Activated CD4-positive, alpha-beta T cell treated with anti-CD3 and anti-CD28 coated beads, Interleukin-2, Interleukin-6, amounts not matched to agents 100 ng/mL and 50 ng/mL, durations not matched to agents 16 hours and 8 hours (primary cell): Measurements from ENCODE around the gene RFFL.
A peak's percentile ranks its signal among the peaks of the same experiment; 100 is the strongest.

Experiments used
- DNase-seq: peaks from one replicate; pipeline ENCODE4 v3.0.0-alpha.2; 2020

Gene RFFL

DNA sequence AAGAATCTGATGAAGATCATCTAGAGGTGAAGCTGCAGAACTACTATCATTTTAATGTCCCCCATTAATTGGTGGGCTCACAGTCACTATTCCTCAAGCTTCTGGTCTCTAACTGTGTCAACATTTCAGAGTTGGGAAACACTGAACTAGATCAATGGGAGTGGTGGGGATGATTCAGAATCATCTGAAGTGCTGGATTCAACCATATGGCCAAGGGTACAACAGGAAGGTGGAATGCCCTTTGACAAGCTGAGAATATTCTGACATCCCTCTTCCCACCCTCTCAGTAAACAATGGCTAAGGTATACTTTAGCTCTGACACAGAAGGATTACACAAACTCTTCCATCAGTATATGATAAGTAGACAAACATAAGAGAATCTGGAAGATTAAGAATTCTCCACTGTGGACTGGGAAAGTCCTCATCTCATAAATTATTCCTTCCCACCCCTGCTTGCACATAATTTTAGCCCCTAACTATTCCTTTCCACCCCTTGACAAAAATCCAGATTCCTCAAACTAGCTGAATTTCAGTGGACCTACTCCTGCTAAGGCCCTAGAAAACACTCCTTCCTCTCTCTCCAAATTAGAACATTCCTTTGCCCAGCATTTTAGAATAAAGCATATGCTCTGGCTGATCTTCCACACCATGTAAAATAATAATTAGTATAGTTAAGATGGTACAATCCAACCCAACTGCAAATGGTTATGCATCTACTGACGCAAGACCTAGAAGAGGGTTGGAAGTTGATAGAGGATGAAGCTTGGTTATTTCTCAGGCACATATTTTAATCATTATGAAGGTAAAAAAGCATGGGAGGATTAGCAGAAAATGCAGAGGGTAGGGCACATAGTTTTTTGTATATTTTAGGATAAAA is 16.3 kb upstream of the RFFL start:
- DNase-seq: no peak

DNA sequence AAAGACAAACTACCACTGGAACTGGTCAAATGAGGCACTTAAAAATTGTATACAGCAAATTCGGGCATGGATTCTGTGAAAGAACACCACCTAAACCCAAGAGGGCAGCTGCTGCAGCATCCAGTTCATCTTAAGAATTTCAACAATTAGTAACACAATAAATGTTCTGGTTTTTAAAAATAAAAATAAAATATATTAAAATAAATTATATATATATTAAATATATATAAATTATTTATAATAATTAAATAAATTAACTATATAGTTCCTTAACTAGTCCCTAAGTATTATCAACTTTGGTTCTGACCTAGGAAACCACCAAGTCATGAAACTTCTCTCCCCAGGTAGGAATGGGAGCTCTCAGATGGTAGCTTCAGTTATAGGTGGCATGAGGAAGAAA is 13.4 kb upstream of the RFFL start:
- DNase-seq: no peak

DNA sequence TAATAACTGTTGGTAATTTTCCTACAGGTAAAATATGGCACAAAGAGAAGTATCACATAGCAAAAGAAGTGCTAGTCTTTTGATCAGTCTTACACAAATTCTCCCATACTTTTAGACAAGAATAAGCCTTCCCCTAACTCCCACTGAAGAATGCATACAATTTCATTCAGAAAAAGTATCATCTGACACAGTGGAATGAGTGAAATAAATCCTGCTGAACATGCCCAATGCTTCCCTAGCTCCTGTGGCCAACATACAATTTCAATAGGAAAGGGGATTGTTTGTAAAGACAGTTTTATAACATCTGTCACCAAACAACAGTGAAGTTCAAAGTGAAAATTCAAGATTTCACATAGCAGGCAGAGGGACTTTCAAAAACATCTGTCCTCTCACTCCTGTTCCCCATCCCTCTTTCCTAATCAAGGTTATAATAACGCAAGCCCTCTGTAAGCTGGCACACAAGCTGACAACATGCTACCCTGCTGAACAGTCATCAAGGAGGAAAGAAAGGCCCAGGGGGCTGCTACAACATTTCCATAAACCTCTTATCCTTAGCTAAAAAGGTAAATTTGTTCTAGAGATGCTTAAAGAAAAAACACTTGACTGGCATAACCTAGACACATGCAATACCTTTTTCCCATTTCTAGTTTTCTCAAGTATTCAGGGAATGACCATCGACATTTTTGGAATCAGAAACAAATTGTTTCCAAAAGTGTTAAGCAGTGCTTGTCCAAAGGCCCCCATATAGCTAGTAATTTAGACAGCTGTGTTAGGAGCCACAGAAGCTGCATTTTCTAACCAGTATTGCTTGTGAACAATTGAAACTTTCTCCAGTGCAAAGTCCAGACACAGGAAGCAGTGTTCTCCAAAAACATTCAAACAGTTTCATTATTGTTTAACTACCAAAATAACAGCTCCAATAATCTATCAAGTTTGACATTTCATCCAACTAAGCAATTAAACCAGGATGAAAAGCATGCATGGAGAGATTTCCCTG is 11.5 kb upstream of the RFFL start:
- no peak for DNase-seq

DNA sequence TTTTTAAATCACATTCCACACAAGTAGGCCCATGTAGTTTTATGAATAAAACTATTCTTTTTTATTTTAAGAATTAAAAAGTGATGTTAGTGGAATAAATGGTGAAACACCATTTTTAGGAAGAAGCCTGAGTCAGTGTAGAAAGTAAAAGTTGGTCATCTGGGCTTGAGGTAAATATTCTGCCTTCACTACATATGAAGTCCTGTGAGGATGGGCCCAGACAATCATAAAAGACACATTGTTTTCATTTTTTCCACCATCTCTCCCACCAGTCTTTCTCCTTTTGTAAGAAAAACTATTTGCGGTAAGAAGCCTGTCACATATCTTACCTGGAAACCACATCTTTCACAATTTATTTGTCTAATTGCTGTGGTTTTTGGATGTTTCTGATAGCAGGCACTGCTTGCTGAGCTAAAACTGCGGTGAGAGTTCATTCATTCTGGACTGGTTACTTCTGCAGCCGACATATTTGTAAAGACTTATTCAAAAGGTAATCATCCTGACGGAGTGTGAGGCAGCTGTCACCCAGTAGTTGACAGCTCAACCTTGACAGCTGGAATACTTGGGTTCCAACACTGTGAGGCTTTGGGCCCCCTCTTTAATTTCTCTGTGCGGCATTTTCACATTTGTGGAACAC is 10.6 kb upstream of the RFFL start:
- peak; percentile 75 for DNase-seq

DNA sequence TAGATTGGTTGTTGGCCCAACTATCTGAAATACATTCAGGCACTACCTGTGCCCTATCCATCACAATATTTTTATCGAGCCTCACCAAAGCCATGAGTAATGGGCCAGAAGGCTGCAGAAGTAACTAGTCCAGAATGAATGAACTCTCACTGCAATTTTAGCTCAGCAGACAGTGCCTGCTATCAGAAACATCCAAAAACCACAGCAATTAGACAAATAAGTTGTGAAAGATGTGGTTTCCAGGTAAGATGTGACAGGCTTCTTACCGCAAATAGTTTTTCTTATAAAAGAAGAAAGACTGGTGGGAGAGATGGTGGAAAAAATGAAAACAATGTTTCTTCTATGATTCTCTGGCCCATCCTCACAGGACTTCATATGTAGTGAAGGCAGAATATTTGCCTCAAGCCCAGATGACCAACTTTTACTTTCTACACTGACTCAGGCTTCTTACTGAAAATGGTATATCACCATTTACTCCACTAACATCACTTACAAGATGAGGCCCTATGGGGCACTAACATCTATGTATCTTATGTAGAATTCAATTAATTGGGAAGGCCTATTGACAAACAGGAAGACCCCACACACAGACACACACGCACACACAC is 9.8 kb upstream of the RFFL start:
- peak; percentile 76 for DNase-seq

DNA sequence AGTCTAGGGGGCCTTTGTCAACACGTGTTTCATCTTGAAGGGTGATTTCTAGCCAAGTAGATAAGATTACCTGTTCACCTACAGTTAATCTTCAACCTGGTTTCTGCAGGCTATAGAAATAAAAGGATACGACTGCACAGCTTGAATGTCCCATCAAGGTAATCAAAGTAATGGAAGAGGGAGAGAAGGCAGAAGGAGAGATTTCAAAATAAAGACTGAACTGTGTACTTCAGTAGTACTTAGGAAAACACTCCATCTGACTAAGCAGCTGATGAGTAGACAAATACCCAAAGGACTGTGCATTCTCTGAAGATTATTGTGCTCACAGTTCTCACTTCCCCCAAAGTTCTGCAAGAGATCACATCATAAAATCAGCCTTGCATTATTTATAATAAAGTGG is 5.8 kb upstream of the RFFL start:
- DNase-seq: peak; percentile 41

DNA sequence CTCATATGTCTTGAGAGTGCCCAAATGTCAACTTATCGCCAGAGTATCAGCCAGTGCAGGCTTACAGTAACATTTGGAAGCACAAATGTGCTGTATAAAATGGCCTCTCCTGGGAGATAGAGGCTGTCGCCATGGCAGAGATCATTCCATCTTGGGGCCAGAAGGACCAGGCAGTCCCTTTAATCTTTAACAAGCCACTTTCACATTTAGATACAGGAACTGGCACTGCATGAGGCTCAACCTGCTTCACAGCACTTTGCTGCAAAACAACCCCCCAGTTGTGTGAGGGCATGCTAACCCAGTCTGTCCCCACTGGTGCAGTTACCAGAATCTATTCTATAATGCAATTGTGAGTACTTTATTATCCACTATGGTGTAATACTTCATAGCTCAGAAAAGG is 4.7 kb upstream of the RFFL start:
- no peak for DNase-seq

DNA sequence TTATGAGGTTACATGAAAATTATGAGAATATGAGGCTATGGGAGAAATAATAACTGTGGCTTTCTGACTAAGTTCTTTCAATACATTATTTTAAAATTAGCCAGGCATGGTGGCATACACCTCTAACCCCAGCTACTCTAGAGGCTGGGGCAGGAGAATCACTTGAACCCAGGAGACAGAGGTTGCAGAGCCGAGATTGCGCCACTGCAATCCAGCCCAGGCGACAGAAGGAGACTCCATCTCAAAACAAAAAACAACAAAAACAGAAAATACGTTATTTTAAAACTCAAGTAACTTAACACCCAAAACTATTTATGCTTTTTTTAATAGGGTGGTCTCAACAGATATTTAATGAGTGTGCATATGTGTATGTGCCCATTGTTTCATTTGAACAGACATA is 2.4 kb upstream of the RFFL start:
- DNase-seq: no peak

DNA sequence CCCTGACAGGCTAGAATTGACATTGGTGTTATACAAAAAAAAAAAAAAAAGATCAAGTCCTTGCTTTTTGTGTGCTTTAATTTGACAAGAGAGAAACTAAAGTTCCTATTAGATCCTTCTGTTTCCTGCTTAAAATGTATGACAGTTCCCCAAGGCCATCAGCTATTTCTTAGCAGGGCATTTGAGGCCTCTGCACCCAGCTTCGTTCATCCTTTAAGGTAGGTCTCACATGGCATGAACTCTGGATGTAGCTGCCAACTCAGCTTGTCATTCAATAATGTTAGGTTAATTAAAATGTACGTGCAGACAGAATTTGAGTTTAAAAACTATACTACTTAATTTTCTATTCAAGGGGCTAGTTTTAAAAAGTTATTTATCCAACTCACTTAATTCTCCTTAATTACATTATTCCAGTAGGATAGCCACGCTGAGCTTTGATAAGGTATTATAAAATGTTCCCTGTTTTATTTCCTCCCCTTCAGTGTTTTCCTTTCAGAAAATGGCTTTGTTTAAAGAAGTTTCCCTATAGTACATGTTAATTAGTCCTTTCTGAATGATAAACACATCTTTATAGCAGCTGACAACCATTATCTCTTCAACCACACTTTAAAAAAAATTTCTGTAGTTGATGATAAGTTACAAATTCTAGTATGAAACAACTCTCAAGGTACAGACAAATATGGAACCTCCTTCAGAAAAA is 1.2 kb upstream of the RFFL start:
- DNase-seq: no peak

DNA sequence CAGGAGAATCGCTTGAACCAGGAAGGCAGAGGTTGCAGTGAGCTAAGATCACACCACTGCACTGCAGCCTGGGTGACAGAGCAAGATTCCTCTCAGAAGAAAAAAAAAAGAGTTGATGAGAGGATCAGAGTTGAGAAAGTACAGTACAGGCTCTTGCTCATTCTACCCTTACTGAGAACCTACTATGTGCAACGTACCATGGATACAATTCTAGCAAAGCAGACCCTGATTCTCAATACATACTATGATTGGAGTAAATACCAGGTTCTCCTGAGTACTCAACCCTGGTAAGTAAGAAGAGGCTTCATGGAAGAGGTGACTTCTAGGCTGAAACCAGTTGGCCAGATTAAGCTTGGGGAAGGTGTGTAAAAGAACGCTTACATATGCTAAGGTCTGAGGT is 1.2 kb downstream of the RFFL start:
- no peak for DNase-seq

DNA sequence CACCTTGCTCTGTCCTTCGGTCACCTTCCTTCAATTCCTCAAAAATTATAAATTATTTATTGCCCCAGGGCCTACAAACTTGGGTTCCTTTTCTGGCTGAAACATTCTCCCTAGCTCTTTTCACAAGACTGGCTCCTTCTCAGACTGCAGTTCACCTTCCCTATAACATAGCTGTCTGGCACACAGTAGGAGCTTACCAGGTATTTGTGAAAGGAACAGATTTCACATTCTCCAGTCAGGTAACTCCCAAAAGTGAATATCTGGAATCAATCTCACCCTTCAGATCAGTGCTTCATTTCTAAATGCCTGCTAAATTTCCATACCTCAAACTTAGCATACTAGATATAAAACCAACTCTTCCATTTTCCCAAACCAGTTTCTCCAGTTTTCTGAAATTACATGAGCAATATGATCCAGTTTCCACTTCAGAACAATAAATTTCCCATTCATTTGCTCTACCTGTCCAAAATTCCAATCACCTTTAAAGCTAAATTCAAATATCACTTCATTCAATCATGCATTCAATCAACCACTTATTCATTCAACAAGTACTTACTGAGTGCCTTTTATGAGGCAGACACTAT is 6.1 kb downstream of the RFFL start:
- DNase-seq: no peak

DNA sequence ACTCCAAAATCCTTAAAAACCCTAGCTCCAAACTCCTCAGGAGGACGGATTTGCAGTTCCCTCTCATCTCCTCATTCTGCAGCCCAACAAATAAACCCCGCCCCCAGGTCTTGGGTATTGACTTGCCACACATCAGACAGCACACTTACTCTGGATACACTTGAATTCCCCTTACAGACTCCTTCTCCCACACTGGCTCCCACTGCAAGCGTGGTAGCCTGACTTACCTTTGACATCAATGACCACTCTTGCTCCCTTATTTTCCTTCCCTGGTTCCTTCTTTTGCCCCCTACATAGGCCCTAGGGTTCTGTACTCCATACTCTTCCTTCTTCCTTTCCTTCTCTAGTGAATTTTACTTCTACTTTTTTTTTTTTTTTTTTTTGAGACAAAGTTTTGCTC is 7.5 kb downstream of the RFFL start:
- DNase-seq: no peak

DNA sequence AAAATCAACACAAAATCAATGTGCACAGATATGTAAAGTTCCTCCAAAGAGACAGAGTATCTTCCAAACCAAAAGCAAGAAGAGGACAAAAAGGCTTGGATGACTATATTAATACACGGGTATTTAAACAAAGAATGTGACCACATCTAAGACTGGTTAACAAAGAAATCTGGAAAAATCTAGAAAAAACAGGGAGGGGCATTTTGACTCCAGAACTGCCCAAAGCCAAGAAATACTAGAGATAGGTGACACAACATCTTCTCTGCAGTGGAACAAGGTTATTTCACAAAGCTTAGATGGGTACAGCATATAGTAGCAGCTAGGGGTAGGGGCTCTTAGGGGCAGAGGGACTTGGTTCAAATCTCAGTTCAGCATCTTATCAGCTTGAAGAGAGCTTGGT is 10.3 kb downstream of the RFFL start:
- DNase-seq: no peak

DNA sequence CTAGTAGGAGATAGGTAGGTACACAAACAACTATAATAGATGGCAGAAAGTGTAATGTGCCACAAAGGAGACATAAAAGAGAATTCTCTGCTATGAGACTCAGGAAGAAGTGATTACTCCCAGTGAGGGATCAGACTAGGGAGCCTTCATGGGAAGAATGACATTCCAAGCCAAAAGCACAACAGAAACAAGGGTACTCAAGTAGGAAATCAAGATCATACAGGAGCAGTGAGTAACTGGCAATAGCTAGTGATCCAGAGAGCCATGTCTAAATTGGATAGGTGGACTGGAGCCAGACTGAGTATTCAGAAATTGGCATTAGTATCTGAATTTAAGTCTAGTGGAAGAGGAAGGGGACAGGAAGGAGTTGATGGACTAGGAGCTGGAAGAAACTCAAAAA is 10.7 kb downstream of the RFFL start:
- no peak for DNase-seq

DNA sequence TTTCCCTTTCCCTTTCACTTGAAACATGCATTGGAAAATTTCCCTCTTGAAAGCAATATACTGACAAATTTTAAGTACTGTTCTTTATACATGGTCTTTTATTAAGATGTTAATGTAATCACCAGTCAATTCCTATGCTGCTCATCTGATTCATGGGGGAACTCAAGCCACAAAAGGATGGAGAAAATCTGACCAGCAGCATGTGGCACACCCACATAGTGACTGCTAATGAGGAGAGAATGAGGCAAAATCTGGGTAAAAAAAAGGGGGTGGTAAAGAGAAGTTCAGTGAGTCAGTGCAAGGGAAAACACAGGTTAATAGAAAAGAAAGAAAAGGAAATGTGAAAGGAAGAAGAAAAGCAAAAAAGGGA is 11.3 kb downstream of the RFFL start:
- DNase-seq: no peak

DNA sequence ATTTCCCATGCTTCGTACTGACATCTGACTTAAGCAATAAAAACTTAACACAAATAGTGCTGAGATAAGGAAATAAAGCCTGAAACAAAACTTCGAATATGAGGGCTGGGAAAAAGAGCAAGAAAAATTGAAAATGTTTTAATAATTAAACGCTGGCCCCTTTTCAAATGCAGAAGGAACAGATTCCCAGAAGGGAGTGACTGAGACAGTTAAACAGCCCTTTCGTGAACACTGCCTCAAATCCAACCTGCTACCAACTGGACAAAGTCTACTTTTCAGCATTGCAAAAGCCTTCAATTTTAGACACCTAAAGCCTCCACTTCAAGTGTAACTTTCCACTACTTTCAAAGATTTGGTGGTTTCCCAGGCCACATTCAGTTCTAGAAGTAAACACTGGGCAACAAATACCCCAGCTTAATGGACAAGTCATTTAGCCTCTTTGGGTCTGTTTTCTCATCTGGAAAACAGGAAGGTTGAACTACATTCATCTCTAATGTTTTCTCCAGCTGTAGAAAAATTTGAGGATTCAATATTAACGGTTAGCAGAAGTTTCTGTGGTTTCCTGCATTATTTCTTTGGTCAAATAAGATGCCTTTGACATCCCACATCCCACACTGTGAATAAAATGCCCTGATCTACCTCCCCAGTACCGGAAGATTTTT is 11.8 kb downstream of the RFFL start:
- DNase-seq: peak; percentile 60

DNA sequence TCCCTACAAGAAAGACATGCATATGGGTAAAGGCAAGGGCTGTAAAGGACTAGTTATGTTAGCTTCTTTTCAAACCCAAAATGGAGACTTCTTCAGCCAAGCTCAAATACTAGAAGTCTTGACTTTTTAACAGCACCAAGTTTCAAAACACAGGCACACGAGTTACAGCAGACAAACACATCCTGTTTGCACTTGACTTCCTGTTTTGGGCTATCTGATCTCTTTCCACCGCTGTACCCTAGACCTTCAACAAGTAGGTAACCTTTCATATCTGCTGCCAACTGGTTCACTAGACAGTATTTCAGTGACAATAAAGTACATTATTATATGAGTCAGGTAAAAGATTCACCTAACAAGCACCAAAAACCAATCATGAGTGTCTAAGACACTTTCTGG is 12.3 kb downstream of the RFFL start:
- DNase-seq: peak; percentile 74

DNA sequence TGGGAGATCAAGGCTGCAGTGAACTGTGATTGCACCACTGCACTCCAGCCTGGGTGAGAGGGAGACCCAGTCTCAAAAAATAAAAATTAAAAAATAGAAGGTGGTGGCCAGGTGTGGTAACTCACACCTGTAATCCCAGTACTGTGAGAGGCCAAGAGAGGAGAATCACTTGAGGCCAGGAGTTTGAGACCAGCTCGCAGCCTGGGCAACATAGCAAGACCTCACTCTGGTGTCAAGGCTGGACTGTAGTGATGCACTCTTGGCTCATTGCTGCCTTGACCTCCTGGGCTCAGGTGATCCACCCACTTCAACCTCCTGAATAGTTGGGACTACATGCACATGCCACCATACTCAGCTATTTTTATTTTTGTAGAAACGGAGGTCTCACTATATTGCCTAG is 13.3 kb downstream of the RFFL start:
- no peak for DNase-seq

DNA sequence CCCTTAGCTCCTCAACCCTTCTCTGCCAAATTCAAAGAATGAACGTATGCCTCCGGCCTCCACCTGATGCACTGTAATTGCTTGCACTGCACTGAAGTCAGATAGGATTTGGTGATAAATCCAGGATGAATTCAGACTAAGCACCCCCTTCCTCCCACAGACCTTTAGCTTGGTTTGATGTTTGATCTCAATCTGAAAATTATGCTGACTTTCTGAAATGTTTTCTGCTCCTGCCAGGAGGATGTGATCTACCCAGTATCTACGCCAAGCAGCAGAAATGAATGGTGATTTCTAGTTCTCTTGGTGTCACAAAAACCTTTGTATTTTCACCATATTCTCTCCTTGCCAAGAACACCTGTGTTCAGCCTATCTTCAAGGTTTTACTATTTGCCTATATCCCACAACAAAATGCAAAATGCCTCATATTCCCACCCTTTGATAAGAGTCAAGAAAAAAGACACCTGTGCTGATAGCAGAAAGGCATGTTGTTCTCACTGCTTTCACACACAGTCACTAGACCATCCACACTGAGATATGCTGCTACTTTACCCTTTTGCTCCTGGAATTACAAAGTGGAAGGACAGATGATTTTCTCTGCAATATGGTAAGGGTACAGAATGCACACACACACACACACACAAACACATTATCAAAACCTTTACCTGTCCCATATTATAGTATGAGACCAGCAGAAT is 14.7 kb downstream of the RFFL start:
- DNase-seq: no peak

DNA sequence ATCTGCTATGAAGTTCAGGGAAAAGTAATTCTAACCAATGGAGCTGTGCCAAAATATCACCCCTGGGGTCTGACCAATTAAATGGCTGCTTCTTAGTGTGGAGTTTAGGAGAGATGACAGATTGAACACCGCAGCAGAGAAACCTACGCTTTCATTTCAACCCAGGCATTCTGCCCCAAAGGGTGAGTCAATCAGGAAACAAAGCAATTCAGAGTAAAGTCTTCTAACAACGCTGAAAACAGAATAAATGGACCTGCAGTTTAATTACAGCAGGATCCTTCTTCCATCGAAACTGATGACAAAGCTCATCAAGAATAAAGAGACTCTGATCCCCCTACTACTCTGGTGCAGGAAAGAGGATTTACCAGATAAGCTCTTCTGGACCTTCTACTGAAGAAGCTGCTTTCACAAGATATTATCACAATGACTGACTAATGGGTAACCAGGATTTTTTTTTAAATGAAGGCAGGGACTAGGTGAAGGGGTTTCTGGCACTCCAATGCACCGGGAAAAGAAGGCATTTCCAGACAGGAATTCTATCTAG is 16.7 kb downstream of the RFFL start:
- peak; percentile 92 for DNase-seq

DNA sequence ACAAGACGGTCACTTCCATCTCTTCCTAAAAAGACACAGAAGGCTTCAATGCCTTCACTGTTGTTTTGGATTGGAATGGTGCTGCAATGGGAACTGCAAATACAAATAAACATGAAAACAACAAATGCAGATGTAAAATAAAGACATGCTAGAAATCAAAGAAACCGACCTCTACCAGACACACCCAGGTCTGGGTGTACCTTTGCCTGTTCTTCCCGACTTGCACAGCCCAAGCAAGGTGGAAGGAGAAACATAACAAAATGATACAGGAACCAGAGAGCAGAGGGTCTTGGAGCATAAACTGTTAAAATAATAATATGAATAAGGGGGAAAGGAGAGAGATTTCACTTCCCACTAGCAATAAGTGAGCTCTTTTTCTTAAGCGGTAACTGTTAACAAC is 17.3 kb downstream of the RFFL start:
- no peak for DNase-seq
